SK-N-SH (cell line): ENCODE results near the gene SCYGR3. TPM values are rescaled to one million over a fixed set of nuclear protein-coding genes. Genes with fewer than 3 reads are reported as not detected.

ENCODE experiments used
- CTCF ChIA-PET: fragments of 300-600, 350-600 bp; formaldehyde crosslinking; extraction: SDS; loops from one replicate; lab custom pipeline; 2021; lab: Yijun Ruan, JAX
- POLR2A ChIA-PET: fragments of 350-600 bp; sonication (Branson Sonifier 250); formaldehyde crosslinking; extraction: SDS; loops from one replicate; lab custom pipeline; 2020; ENCODE audit warnings: antibody characterized with exemption, inconsistent platforms; lab: Yijun Ruan, JAX
- DNase-seq: peaks from one replicate; pipeline ENCODE4 v3.0.0; 2012
- H2AFZ ChIP-seq: fragments of 200-600 bp; sonication (generic); 2 replicates; pipeline ENCODE4 v1.8.1; 2016; ENCODE audit warnings: antibody characterized with exemption, mild to moderate bottlenecking, low read depth
- H3F3A ChIP-seq: fragments of 200-600 bp; sonication (generic); replicated peaks from 2 replicates; pipeline ENCODE3; 2016; ENCODE audit warnings: antibody characterized with exemption, mild to moderate bottlenecking; ENCODE audit not compliant: insufficient read depth
- H3K27ac ChIP-seq, 2 experiments: fragments of 200-500 bp in 1 of 2; fragments of 200-600 bp in 1 of 2; sonication (Bioruptor generic) in 1 of 2; sonication (generic), shearing (Covaris generic) in 1 of 2; 2 replicates each; pipeline versions ENCODE4 v1.5.1 to v1.6.1; 2014 to 2016; ENCODE audit warnings: low read depth in 2 of 2, inconsistent platforms in 1 of 2, low read length in 1 of 2, mild to moderate bottlenecking in 1 of 2, mixed read lengths in 1 of 2
- H3K27me3 ChIP-seq: fragments of 200-600 bp; sonication (generic), shearing (Covaris generic); 2 replicates; pipeline ENCODE4 v1.6.1; 2016; ENCODE audit warnings: mixed run types; ENCODE audit not compliant: insufficient read depth
- H3K36me3 ChIP-seq, 2 experiments: fragments of 200-500 bp in 1 of 2; fragments of 200-600 bp in 1 of 2; sonication (Bioruptor generic) in 1 of 2; sonication (generic) in 1 of 2; replicated peaks in 1 of 2; 2 replicates each; pipeline versions ENCODE3 to v1.5.1; 2014 to 2016; ENCODE audit warnings: low read length in 1 of 2, mild to moderate bottlenecking in 1 of 2; ENCODE audit not compliant: insufficient read depth in 2 of 2, control insufficient read depth in 1 of 2
- H3K4me1 ChIP-seq, 2 experiments: fragments of 200-500 bp in 1 of 2; fragments of 200-600 bp in 1 of 2; sonication (Bioruptor generic) in 1 of 2; sonication (generic), shearing (Covaris generic) in 1 of 2; 2 replicates each; pipeline versions ENCODE4 v1.5.1 to v1.6.1; 2014 to 2016; ENCODE audit warnings: low read depth in 1 of 2, low read length in 1 of 2, mixed run types in 1 of 2; ENCODE audit not compliant: insufficient read depth in 2 of 2, control insufficient read depth in 1 of 2
- H3K4me2 ChIP-seq: fragments of 200-600 bp; sonication (generic), shearing (Covaris generic); 2 replicates; pipeline ENCODE4 v1.6.1; 2017; ENCODE audit warnings: mixed run types
- H3K4me3 ChIP-seq, 2 experiments: fragments of 200-500 bp in 1 of 2; fragments of 200-600 bp in 1 of 2; sonication (Bioruptor generic) in 1 of 2; sonication (generic), shearing (Covaris generic) in 1 of 2; 2 replicates each; pipeline versions ENCODE4 v1.5.1 to v1.8.1; 2014 to 2016; ENCODE audit warnings: low read depth in 2 of 2, inconsistent platforms in 1 of 2, low read length in 1 of 2, mild to moderate bottlenecking in 1 of 2, mixed read lengths in 1 of 2, moderate library complexity in 1 of 2
- H3K79me2 ChIP-seq: fragments of 200-600 bp; sonication (generic); 2 replicates; pipeline ENCODE4 v1.8.1; 2017; ENCODE audit warnings: mild to moderate bottlenecking; ENCODE audit not compliant: insufficient read depth
- H3K9ac ChIP-seq: fragments of 200-600 bp; sonication (generic); 2 replicates; pipeline ENCODE4 v1.6.1; 2017; ENCODE audit warnings: mixed run types
- H3K9me2 ChIP-seq: fragments of 200-600 bp; sonication (generic); 2 replicates; pipeline ENCODE4 v1.6.1; 2017; ENCODE audit warnings: mixed run types
- H3K9me3 ChIP-seq: fragments of 200-600 bp; sonication (generic); 2 replicates; pipeline ENCODE4 v1.6.1; 2017; ENCODE audit warnings: mixed run types, mild to moderate bottlenecking, moderate library complexity
- H4K20me1 ChIP-seq: fragments of 200-600 bp; sonication (generic); 2 replicates; pipeline ENCODE4 v1.6.1; 2017; ENCODE audit warnings: mild to moderate bottlenecking, mixed run types; ENCODE audit not compliant: insufficient read depth
- EP300 ChIP-seq, 2 experiments: IDR thresholded peaks; 2 replicates each; pipeline versions ENCODE4 v1.4.0 to v1.6.1; 2012; ENCODE audit warnings: borderline replicate concordance in 1 of 2, low read depth in 1 of 2, low read length in 1 of 2
- FOSL2 ChIP-seq: IDR thresholded peaks from 2 replicates; pipeline ENCODE4 v1.4.0; 2012; ENCODE audit warnings: low read depth, mild to moderate bottlenecking, moderate library complexity, borderline replicate concordance
- FOXM1 ChIP-seq: IDR thresholded peaks from 2 replicates; pipeline ENCODE4 v1.4.0; 2012; ENCODE audit warnings: low read depth, mild to moderate bottlenecking
- GABPA ChIP-seq: IDR thresholded peaks from 2 replicates; pipeline ENCODE4 v1.4.0; 2012; ENCODE audit warnings: low read depth, mild to moderate bottlenecking
- GATA2 ChIP-seq: sonication (generic); formaldehyde crosslinking; IDR thresholded peaks from 2 replicates; pipeline ENCODE4 v1.5.0; 2020; ENCODE audit warnings: mild to moderate bottlenecking, missing genetic modification reagents
- MXI1 ChIP-seq: IDR thresholded peaks from 2 replicates; pipeline ENCODE4 v1.6.1; 2012; ENCODE audit warnings: mild to moderate bottlenecking, low read depth, low read length, improper control_type of control experiment
- RAD21 ChIP-seq: IDR thresholded peaks from 2 replicates; pipeline ENCODE4 v1.6.1; 2012; ENCODE audit warnings: mild to moderate bottlenecking, low read length
- SMC3 ChIP-seq: IDR thresholded peaks from 2 replicates; pipeline ENCODE4 v1.6.1; 2012; ENCODE audit warnings: low read depth, low read length, improper control_type of control experiment
- TAF1 ChIP-seq: IDR thresholded peaks from 2 replicates; pipeline ENCODE4 v1.6.1; 2012; ENCODE audit warnings: low read depth, mild to moderate bottlenecking, low read length, moderate library complexity, borderline replicate concordance
- TCF12 ChIP-seq: IDR thresholded peaks from 2 replicates; pipeline ENCODE4 v1.4.0; 2012
- TEAD4 ChIP-seq: IDR thresholded peaks from 2 replicates; pipeline ENCODE4 v1.4.0; 2012; ENCODE audit warnings: mild to moderate bottlenecking, borderline replicate concordance; ENCODE audit not compliant: insufficient read depth
- WGBS: methylation state at CpG from one replicate; pipeline ENCODE4 v1.1.6; 2017; ENCODE audit warnings: low lambda C conversion rate; 5-methylcytosine and 5-hydroxymethylcytosine counted together
- polyA plus RNA-seq, 3 experiments: library from polyadenylated mRNA; depleted of rRNA; stranded (reverse); fragments of >200 nt; gene quantifications; 2 replicates each; pipeline ENCODE4 v1.2.3, GENCODE V29; 2012
- TF ChIP-seq, protein P1 (sequence below): fragments of 150-350 bp; IDR thresholded peaks from 2 replicates; pipeline ENCODE4 v1.6.1; 2017; ENCODE audit warnings: antibody characterized with exemption, low read length, low read depth, borderline replicate concordance
- TF ChIP-seq, protein P2 (sequence below): IDR thresholded peaks from 2 replicates; pipeline ENCODE4 v1.6.1; 2012; ENCODE audit warnings: mild to moderate bottlenecking, low read depth, low read length, moderate library complexity
- TF ChIP-seq, protein P3 (sequence below): IDR thresholded peaks from 2 replicates; pipeline ENCODE4 v1.4.0; 2012; ENCODE audit warnings: low read depth
- TF ChIP-seq, protein P4 (sequence below): fragments of 150-350 bp; IDR thresholded peaks from 2 replicates; pipeline ENCODE4 v1.6.1; 2016; ENCODE audit warnings: mild to moderate bottlenecking, low read depth, low read length
- TF ChIP-seq, protein P5 (sequence below): IDR thresholded peaks from 2 replicates; pipeline ENCODE4 v1.4.0; 2012; ENCODE audit warnings: low read depth, borderline replicate concordance
- TF ChIP-seq, protein P6 (sequence below): fragments of 200-600 bp; sonication (generic); IDR thresholded peaks from 2 replicates; pipeline ENCODE4 v1.6.1; 2017; ENCODE audit warnings: antibody characterized with exemption, mild to moderate bottlenecking, moderate library complexity

Gene SCYGR3
- polyA plus RNA-seq, 1 of the 3 experiments (the other 2 are of a cell fraction): not detected

DNA sequence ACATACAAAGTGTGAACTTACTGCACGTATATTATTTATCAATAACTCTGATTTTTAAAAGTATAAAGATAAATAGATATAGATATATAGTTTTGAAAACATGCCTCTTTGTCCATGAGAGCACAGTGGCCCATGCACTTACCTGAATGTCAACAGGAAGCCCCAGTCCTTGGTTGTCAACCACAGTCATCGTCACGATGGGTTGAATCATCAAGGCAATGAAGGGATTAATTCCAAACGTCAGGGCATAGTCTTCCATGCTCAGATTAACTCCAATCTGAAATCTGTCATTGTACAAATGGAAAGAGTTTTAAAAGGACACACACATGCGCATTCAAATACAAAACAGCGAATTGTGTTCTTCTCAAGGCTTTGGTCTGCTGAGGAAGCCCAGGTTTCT lies 18.2 kb upstream of the SCYGR3 start:
- Histone ChIP-seq H3K4me2 (no peak overlapping the region), H3K4me3 (no peak overlapping the region), H3K79me2 (no peaks in the 10 kb centered on the region), H3K9ac (no peak overlapping the region), H3K27ac (no peak overlapping the region), H3K9me3 (no peaks in the 10 kb centered on the region), H3K9me2 (no peaks in the 10 kb centered on the region), H2AFZ (no peak overlapping the region), H3K4me1 (peaks cover 0 to 5% of the 10 kb centered on the region in 2 experiments; a peak in 1 of 4 replicates), H3K27me3 (no peaks in the 10 kb centered on the region), H3K36me3 (no peaks in the 10 kb centered on the region), H3F3A (no peaks in the 10 kb centered on the region), H4K20me1 (no peaks in the 10 kb centered on the region)
- DNase-seq: no peak
- ChIA-PET POLR2A (no interaction called here), CTCF (interaction anchor here (1.4 kb wide), 1 partner anchor 25 kb away, joined by 4 read pairs; no protein-coding TSS in a partner anchor)
- 74% methylated on average over 6 of the region's 6 CpGs for WGBS
- TF ChIP-seq, protein P1, sequence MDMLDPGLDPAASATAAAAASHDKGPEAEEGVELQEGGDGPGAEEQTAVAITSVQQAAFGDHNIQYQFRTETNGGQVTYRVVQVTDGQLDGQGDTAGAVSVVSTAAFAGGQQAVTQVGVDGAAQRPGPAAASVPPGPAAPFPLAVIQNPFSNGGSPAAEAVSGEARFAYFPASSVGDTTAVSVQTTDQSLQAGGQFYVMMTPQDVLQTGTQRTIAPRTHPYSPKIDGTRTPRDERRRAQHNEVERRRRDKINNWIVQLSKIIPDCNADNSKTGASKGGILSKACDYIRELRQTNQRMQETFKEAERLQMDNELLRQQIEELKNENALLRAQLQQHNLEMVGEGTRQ: no peak

DNA sequence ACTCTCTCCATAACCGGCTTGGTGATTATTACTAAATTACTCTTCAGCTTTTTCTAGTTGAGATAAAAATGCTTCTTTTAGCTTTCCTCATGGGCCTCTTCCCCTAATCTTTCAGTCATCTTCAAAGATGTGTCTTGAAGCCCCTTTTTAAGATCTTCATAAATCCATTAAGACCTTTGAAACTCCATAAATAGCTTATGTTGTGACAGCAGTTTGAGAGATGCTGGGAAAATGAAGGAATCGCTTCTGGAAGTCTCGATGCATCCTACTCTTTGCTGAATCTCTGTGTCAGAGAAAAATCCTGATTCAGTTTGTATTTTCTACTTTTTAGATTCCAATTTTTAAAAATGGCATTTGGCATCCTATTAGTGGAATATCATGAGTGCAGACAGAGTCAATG lies 15.7 kb upstream of the SCYGR3 start:
- Histone ChIP-seq H3K27me3 (no peaks in the 10 kb centered on the region), H3F3A (no peaks in the 10 kb centered on the region), H4K20me1 (no peaks in the 10 kb centered on the region), H3K4me1 (peaks cover 0 to 5% of the 10 kb centered on the region in 2 experiments; a peak in 1 of 4 replicates), H3K9me3 (no peaks in the 10 kb centered on the region), H3K27ac (no peak overlapping the region), H3K9me2 (no peaks in the 10 kb centered on the region), H3K4me3 (no peak overlapping the region), H3K79me2 (no peaks in the 10 kb centered on the region), H3K9ac (no peak overlapping the region), H2AFZ (no peak overlapping the region), H3K36me3 (no peaks in the 10 kb centered on the region), H3K4me2 (no peak overlapping the region)
- ChIA-PET POLR2A (no interaction called here), CTCF (no interaction called here)
- TF ChIP-seq, protein P2, sequence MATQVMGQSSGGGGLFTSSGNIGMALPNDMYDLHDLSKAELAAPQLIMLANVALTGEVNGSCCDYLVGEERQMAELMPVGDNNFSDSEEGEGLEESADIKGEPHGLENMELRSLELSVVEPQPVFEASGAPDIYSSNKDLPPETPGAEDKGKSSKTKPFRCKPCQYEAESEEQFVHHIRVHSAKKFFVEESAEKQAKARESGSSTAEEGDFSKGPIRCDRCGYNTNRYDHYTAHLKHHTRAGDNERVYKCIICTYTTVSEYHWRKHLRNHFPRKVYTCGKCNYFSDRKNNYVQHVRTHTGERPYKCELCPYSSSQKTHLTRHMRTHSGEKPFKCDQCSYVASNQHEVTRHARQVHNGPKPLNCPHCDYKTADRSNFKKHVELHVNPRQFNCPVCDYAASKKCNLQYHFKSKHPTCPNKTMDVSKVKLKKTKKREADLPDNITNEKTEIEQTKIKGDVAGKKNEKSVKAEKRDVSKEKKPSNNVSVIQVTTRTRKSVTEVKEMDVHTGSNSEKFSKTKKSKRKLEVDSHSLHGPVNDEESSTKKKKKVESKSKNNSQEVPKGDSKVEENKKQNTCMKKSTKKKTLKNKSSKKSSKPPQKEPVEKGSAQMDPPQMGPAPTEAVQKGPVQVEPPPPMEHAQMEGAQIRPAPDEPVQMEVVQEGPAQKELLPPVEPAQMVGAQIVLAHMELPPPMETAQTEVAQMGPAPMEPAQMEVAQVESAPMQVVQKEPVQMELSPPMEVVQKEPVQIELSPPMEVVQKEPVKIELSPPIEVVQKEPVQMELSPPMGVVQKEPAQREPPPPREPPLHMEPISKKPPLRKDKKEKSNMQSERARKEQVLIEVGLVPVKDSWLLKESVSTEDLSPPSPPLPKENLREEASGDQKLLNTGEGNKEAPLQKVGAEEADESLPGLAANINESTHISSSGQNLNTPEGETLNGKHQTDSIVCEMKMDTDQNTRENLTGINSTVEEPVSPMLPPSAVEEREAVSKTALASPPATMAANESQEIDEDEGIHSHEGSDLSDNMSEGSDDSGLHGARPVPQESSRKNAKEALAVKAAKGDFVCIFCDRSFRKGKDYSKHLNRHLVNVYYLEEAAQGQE: no peak
- no peak for TF ChIP-seq RAD21
- TF ChIP-seq MXI1: no peak
- TF ChIP-seq, protein P3, sequence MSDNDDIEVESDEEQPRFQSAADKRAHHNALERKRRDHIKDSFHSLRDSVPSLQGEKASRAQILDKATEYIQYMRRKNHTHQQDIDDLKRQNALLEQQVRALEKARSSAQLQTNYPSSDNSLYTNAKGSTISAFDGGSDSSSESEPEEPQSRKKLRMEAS: no peak
- TF ChIP-seq, protein P4, sequence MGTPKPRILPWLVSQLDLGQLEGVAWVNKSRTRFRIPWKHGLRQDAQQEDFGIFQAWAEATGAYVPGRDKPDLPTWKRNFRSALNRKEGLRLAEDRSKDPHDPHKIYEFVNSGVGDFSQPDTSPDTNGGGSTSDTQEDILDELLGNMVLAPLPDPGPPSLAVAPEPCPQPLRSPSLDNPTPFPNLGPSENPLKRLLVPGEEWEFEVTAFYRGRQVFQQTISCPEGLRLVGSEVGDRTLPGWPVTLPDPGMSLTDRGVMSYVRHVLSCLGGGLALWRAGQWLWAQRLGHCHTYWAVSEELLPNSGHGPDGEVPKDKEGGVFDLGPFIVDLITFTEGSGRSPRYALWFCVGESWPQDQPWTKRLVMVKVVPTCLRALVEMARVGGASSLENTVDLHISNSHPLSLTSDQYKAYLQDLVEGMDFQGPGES: no peak
- no peak for TF ChIP-seq SMC3
- no peak for TF ChIP-seq GATA2
- TF ChIP-seq GABPA: no peak
- TF ChIP-seq FOSL2: no peak
- TF ChIP-seq, protein P5, sequence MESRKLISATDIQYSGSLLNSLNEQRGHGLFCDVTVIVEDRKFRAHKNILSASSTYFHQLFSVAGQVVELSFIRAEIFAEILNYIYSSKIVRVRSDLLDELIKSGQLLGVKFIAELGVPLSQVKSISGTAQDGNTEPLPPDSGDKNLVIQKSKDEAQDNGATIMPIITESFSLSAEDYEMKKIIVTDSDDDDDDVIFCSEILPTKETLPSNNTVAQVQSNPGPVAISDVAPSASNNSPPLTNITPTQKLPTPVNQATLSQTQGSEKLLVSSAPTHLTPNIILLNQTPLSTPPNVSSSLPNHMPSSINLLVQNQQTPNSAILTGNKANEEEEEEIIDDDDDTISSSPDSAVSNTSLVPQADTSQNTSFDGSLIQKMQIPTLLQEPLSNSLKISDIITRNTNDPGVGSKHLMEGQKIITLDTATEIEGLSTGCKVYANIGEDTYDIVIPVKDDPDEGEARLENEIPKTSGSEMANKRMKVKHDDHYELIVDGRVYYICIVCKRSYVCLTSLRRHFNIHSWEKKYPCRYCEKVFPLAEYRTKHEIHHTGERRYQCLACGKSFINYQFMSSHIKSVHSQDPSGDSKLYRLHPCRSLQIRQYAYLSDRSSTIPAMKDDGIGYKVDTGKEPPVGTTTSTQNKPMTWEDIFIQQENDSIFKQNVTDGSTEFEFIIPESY: no peak
- TF ChIP-seq, protein P6, sequence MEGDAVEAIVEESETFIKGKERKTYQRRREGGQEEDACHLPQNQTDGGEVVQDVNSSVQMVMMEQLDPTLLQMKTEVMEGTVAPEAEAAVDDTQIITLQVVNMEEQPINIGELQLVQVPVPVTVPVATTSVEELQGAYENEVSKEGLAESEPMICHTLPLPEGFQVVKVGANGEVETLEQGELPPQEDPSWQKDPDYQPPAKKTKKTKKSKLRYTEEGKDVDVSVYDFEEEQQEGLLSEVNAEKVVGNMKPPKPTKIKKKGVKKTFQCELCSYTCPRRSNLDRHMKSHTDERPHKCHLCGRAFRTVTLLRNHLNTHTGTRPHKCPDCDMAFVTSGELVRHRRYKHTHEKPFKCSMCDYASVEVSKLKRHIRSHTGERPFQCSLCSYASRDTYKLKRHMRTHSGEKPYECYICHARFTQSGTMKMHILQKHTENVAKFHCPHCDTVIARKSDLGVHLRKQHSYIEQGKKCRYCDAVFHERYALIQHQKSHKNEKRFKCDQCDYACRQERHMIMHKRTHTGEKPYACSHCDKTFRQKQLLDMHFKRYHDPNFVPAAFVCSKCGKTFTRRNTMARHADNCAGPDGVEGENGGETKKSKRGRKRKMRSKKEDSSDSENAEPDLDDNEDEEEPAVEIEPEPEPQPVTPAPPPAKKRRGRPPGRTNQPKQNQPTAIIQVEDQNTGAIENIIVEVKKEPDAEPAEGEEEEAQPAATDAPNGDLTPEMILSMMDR: no peak
- no peak for TF ChIP-seq TEAD4
- TF ChIP-seq EP300 (IDR thresholded peaks at IDR 0.05; ENCODE audit: borderline replicate concordance in 1 of 2, low read depth in 1 of 2, low read length in 1 of 2): no peak
- no peak for TF ChIP-seq TAF1
- no peak for TF ChIP-seq FOXM1
- TF ChIP-seq TCF12: no peak
- no peak for DNase-seq
- WGBS: 88% methylated on average over 3 of the region's 3 CpGs
